Heart left ventricle (tissue), 16 donors: ENCODE results near the gene DAPP1. TPM values are rescaled to one million over a fixed set of nuclear protein-coding genes. Genes with fewer than 3 reads are reported as not detected.

ENCODE experiments used
- ATAC-seq, 4 donors: fragments of 200-7000 bp; cut with Tn5 transposase; one replicate each; pipeline ENCODE4 v1.9.1; 2020 to 2022; ENCODE audit warnings: moderate library complexity in 4 of 4, mild to moderate bottlenecking in 3 of 4, moderate number of reproducible peaks in 1 of 4
- DNase-seq, 5 donors: peaks; one replicate each; pipeline ENCODE4 v3.0.0-alpha.2; 2020
- H3K27ac ChIP-seq, 12 donors: fragments of 200-600 bp; sonication (generic) in 4 of 12; one replicate each; pipeline versions ENCODE4 v1.5.0 to v1.8.0; 2016 to 2022; ENCODE audit warnings: mild to moderate bottlenecking in 2 of 12
- H3K27me3 ChIP-seq, 9 donors: fragments of 200-600 bp; sonication (generic) in 2 of 9; one replicate each; pipeline versions ENCODE4 v1.5.1 to v1.8.0; 2016 to 2022; ENCODE audit warnings: mild to moderate bottlenecking in 3 of 9
- H3K36me3 ChIP-seq, 9 donors: fragments of 200-600 bp; sonication (generic) in 2 of 9; one replicate each; pipeline versions ENCODE4 v1.5.0 to v1.8.0; 2018 to 2022; ENCODE audit warnings: mild to moderate bottlenecking in 2 of 9
- H3K4me1 ChIP-seq, 12 donors: fragments of 200-600 bp; sonication (generic) in 4 of 12; one replicate each; pipeline versions ENCODE4 v1.5.0 to v1.8.0; 2016 to 2022; ENCODE audit warnings: mild to moderate bottlenecking in 3 of 12
- H3K4me3 ChIP-seq, 12 donors: fragments of 200-600 bp; sonication (generic) in 4 of 12; one replicate each; pipeline versions ENCODE4 v1.5.0 to v1.8.0; 2017 to 2022; ENCODE audit warnings: mild to moderate bottlenecking in 9 of 12, moderate library complexity in 4 of 12
- H3K9me3 ChIP-seq, 12 donors: fragments of 200-600 bp; sonication (generic) in 4 of 12; one replicate each; pipeline versions ENCODE4 v1.5.0 to v1.8.0; 2016 to 2022; ENCODE audit warnings: mild to moderate bottlenecking in 1 of 12
- CTCF ChIP-seq, 12 donors: fragments of 200-600 bp; sonication (generic) in 4 of 12; IDR thresholded peaks; one replicate each; pipeline versions ENCODE4 v1.5.0 to v1.8.0; 2018 to 2022; ENCODE audit warnings: antibody characterized with exemption in 12 of 12, mild to moderate bottlenecking in 5 of 12
- POLR2A ChIP-seq, 2 donors: fragments of 450-650 bp; IDR thresholded peaks; one replicate each; pipeline ENCODE4 v1.6.1; 2017; ENCODE audit warnings: antibody characterized with exemption in 2 of 2, mild to moderate bottlenecking in 2 of 2, moderate library complexity in 2 of 2
- WGBS, 4 donors: extraction: QIAGEN DNeasy Blood & Tissue Kit in 2 of 4; methylation state at CpG; one replicate each; pipeline versions ENCODE4 v1.1.5 to v1.1.7; 2013 to 2018; 5-methylcytosine and 5-hydroxymethylcytosine counted together
- intact Hi-C, 10 donors: fragments of 100-400 bp; cut with DNase I; formaldehyde crosslinking; loops; one replicate each; pipeline versions ENCODE4 v1.11.1 to v1.14.2; 2022
- polyA plus RNA-seq, 2 donors: library from polyadenylated mRNA; stranded (reverse); fragments of 200-250 nt; gene quantifications; one replicate each; pipeline ENCODE4 v1.2.3, GENCODE V29; 2013
- total RNA-seq, 9 donors: library from RNA; depleted of rRNA in 2 of 9; stranded (reverse); fragments of >200 nt in 2 of 9; fragmentation: NEBNext Ultra II Directional in 3 of 9; extraction: Animal tissue kit (Norgen Biotek cat#: 25700) in 3 of 9; gene quantifications; one replicate each; pipeline versions ENCODE4 v1.1.0 to v1.2.4, GENCODE V29; 2016 to 2023
- donor health status: ischemic (EF 13 %, LVEDD 7.1; RV severe dilation, severe dysfunction).
- donor health status: healthy with polysubstance abuse.
- donor health status: DM: no; HTN: yes; CAD: no.
- donor health status: DM: no; HTN: no; CAD: no.
- donor health status: ischemic (EF 25% LVEDD 6.9; RV normal size, moderate dysfunction).
- donor health status: ischemic (EF 25% LVEDD 5.7; RV mildly dilated, moderate dysfunction).
- donor health status: healthy.
- donor health status: DM: yes; HTN: yes; CAD: no.
- donor health status: ischemic (EF 35%, LVEDD 5.7; RV mildly dilated, moderate dysfunction).
- donor health status: nonischemic (EF 11% LVEDD 7.7; RV severe dilation, severe dysfunction).
- donor health status: DM: yes; HTN: yes; CAD: no.
- donor health status: PGD.
- donor health status: ischemic (EF 29% LVEDD 5.4; RV normal size, mild dysfunction).
- donor health status: nonischemic (EF 23%, LVEDD 6.1; RV moderate dilation, normal function).

Gene DAPP1
- total and polyA plus RNA-seq, 11 donors, result 0.19 to 7.5 (median 0.30) TPM

- H3K36me3 ChIP-seq, result peaks cover 0 to 34% (median 8%) of the 10 kb centered on the region in 9 donors
- H3K27me3 ChIP-seq, result no peaks in the 10 kb centered on the region
- peak overlapping the region in 1 of 12 donors; percentile 87 for H3K27ac ChIP-seq
- 92 to 98% (median 96%) methylated on average over 8 of the region's 8 CpGs for WGBS, 4 donors
- ATAC-seq (no peak), DNase-seq (no peak)
- H3K9me3 ChIP-seq, result no peaks in the 10 kb centered on the region
- TF ChIP-seq CTCF (IDR thresholded peaks at IDR 0.05), result no peak
- no peak for TF ChIP-seq POLR2A (IDR thresholded peaks at IDR 0.05)
- H3K4me3 ChIP-seq, result peak overlapping the region in 10 of 12 donors; percentile 75 to 93 (median 86)
- H3K4me1 ChIP-seq, result peaks cover 0 to 49% (median 23%) of the 10 kb centered on the region in 12 donors
- intact Hi-C loops, result loop anchor here in 6 of 10 donors (5.0 to 10.0 kb wide), 3 partner anchors 54 to 331 kb away; partner anchors contain the start of genes TRMT10A (in 6 of the 6) and DNAJB14 (in 3 of the 6)
These were observed 76.4 kb downstream of the DAPP1 start for GRCh38 chr4:99893029-99893428.

GRCh38 chr4:99893839-99894160 is 77.2 kb downstream of the DAPP1 start:
- 1 to 3% (median 1%) methylated on average over 10 to 12 of the region's 12 CpGs for WGBS, 4 donors
- no peaks in the 10 kb centered on the region for H3K27me3 ChIP-seq
- peak overlapping the region; percentile 48 to 87 (median 82) for H3K27ac ChIP-seq
- no peaks in the 10 kb centered on the region for H3K9me3 ChIP-seq
- intact Hi-C loops, result loop anchor here in 9 of 10 donors (2.0 to 10.0 kb wide), 8 partner anchors 53 to 331 kb away; partner anchors contain the start of genes TRMT10A (in 7 of the 9), DNAJB14 (in 5 of the 9) and H2AZ1 (in 1 of the 9)
- no peak for ATAC-seq
- H3K4me3 ChIP-seq, result peak overlapping the region; percentile 74 to 93 (median 86)
- H3K4me1 ChIP-seq, result peaks cover 0 to 47% (median 23%) of the 10 kb centered on the region in 12 donors
- TF ChIP-seq POLR2A (IDR thresholded peaks at IDR 0.05) (no peak), CTCF (IDR thresholded peaks at IDR 0.05) (no peak)
- H3K36me3 ChIP-seq, result peaks cover 0 to 39% (median 8%) of the 10 kb centered on the region in 9 donors
- peak in 1 of 5 donors; percentile 24 for DNase-seq

GRCh38 chr4:99894161-99894997 is 77.8 kb downstream of the DAPP1 start, which contains the start of gene LAMTOR3:
Gene LAMTOR3 (minus strand): TSS chr4:99894427. CDS start chr4:99893963, 464 bp downstream.
- intact Hi-C loops, result loop anchor here in 9 of 10 donors (2.0 to 10.0 kb wide), 8 partner anchors 52 to 332 kb away; partner anchors contain the start of genes TRMT10A (in 7 of the 9), DNAJB14 (in 5 of the 9) and H2AZ1 (in 1 of the 9)
- Histone ChIP-seq H3K36me3 (peaks cover 0 to 39% (median 3%) of the 10 kb centered on the region in 9 donors), H3K9me3 (no peaks in the 10 kb centered on the region), H3K4me3 (peak within 1 kb of the TSS; percentile 74 to 93 (median 86)), H3K27me3 (no peaks in the 10 kb centered on the region), H3K27ac (peak within 1 kb of the TSS; percentile 48 to 87 (median 82)), H3K4me1 (peaks cover 0 to 47% (median 23%) of the 10 kb centered on the region in 12 donors)
- DNase-seq (peak; percentile 91 to 95 (median 93)), ATAC-seq (peak; percentile 97 to 100 (median 99))
- 3 to 8% (median 5%) methylated on average over 12 to 38 of the region's 40 CpGs for WGBS, 4 donors
- TF ChIP-seq POLR2A (IDR thresholded peaks at IDR 0.05), result peak in 1 of 2 donors; percentile 36
- TF ChIP-seq CTCF (IDR thresholded peaks at IDR 0.05), result no peak

GRCh38 chr4:99894998-99895397 is 78.4 kb downstream of the DAPP1 start:
- intact Hi-C loops, result loop anchor here (2.0 to 10.0 kb wide), 9 partner anchors 47 to 333 kb away; partner anchors contain the start of genes TRMT10A (in 7 of the 10), DNAJB14 (in 6 of the 10) and H2AZ1 (in 1 of the 10)
- ATAC-seq, result no peak
- peaks cover 0 to 43% (median under 1%) of the 10 kb centered on the region in 9 donors for H3K36me3 ChIP-seq
- H3K4me3 ChIP-seq, result peak overlapping the region in 11 of 12 donors; percentile 75 to 93 (median 87)
- peak overlapping the region in 10 of 12 donors; percentile 62 to 87 (median 84) for H3K27ac ChIP-seq
- H3K4me1 ChIP-seq, result peaks cover 0 to 47% (median 23%) of the 10 kb centered on the region in 12 donors
- 93 to 95% (median 94%) methylated on average over 16 of the region's 16 CpGs for WGBS, 4 donors
- TF ChIP-seq POLR2A (IDR thresholded peaks at IDR 0.05) (no peak), CTCF (IDR thresholded peaks at IDR 0.05) (no peak)
- no peaks in the 10 kb centered on the region for H3K9me3 ChIP-seq
- peak in 1 of 5 donors; percentile 29 for DNase-seq
- H3K27me3 ChIP-seq, result no peaks in the 10 kb centered on the region
